Tibial nerve (tissue), 4 donors: ENCODE data around the gene NEMF.

ENCODE experiments used
- EP300 ChIP-seq, 2 donors: sonication (generic); formaldehyde crosslinking; IDR thresholded peaks; one replicate each; pipeline ENCODE4 v1.6.1; 2017; ENCODE audit warnings: antibody characterized with exemption in 2 of 2, mild to moderate bottlenecking in 1 of 2
- POLR2A ChIP-seq, 2 donors: fragments of 450-650 bp; IDR thresholded peaks; one replicate each; pipeline ENCODE4 v1.6.1; 2017; ENCODE audit warnings: antibody characterized with exemption in 2 of 2, mild to moderate bottlenecking in 2 of 2, moderate library complexity in 2 of 2
- TF ChIP-seq, protein P1 (sequence below), 5 experiments: fragments of 200-600 bp in 3 of 5; fragments of 450-650 bp in 2 of 5; sonication (generic) in 3 of 5; IDR thresholded peaks; one replicate each; pipeline ENCODE4 v1.5.1; 2016 to 2019; ENCODE audit warnings: antibody characterized with exemption in 5 of 5, mild to moderate bottlenecking in 3 of 5, moderate library complexity in 2 of 5

DNA sequence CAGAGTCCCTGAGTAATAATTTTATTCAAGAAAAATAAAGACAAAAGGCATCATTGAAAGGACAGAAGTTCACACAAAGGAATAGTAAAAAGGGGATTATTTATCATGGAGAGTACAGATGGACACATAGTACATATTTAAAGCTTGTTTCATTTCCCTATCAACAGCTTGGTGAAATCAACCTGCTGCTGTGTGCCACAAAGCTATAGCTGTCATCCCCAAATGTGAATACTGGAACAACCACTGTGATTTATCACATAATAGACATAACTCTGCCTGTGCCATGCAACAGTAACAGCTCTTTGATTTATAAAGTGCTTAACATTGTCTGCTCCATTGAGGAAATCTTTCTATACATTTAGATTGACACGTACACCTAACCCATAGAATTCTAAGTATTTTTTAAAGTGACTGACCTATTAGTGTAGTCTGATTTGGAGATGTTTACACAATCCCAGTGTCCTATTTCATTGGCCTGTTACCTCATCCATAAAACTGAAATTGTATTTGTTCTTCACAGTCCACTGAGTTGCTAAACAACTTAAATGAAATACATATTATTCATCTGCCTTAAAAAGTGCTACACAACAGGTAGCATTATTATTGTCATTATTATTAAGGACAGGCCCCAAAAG, 3.3 kb downstream of the NEMF start:
- TF ChIP-seq, protein P1, sequence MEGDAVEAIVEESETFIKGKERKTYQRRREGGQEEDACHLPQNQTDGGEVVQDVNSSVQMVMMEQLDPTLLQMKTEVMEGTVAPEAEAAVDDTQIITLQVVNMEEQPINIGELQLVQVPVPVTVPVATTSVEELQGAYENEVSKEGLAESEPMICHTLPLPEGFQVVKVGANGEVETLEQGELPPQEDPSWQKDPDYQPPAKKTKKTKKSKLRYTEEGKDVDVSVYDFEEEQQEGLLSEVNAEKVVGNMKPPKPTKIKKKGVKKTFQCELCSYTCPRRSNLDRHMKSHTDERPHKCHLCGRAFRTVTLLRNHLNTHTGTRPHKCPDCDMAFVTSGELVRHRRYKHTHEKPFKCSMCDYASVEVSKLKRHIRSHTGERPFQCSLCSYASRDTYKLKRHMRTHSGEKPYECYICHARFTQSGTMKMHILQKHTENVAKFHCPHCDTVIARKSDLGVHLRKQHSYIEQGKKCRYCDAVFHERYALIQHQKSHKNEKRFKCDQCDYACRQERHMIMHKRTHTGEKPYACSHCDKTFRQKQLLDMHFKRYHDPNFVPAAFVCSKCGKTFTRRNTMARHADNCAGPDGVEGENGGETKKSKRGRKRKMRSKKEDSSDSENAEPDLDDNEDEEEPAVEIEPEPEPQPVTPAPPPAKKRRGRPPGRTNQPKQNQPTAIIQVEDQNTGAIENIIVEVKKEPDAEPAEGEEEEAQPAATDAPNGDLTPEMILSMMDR (IDR thresholded peaks at IDR 0.05): no peak
- TF ChIP-seq EP300 (IDR thresholded peaks at IDR 0.05) (no peak), POLR2A (IDR thresholded peaks at IDR 0.05) (no peak)
